Endodermal cell (in vitro differentiated cells): Measurements from ENCODE around the gene SCYL2. TPM values are rescaled to one million over a fixed set of nuclear protein-coding genes. Genes with fewer than 3 reads are reported as not detected.
"Not testable (repeated sequence)": the region's sequence is repeated elsewhere in the genome, so short reads cannot be mapped to it uniquely, and the experiment has no call there.

ENCODE experiments used
- DNase-seq: peaks from one replicate; pipeline ENCODE4 v3.0.0-alpha.2; 2017
- H3K27ac ChIP-seq: 2 replicates; pipeline ENCODE4 v1.5.1; 2013; ENCODE audit warnings: mild to moderate bottlenecking, low read depth, low read length, moderate library complexity
- H3K27me3 ChIP-seq: 2 replicates; pipeline ENCODE4 v1.6.1; 2013; ENCODE audit warnings: mild to moderate bottlenecking, low read length, moderate library complexity; ENCODE audit not compliant: insufficient read depth, control insufficient read depth, poor library complexity, severe bottlenecking
- H3K36me3 ChIP-seq: 2 replicates; pipeline ENCODE4 v1.7.0; 2013; ENCODE audit warnings: mild to moderate bottlenecking, low read length, moderate library complexity; ENCODE audit not compliant: control insufficient read depth, insufficient read depth
- H3K4me1 ChIP-seq: one replicate; pipeline ENCODE4 v1.7.0; 2013; ENCODE audit warnings: low read length; ENCODE audit not compliant: control insufficient read depth, insufficient read depth
- H3K4me3 ChIP-seq: 2 replicates; pipeline ENCODE4 v1.5.1; 2013; ENCODE audit warnings: mild to moderate bottlenecking, low read length, moderate library complexity
- H3K9ac ChIP-seq: 2 replicates; pipeline ENCODE4 v1.6.1; 2013; ENCODE audit warnings: mild to moderate bottlenecking, low read length, moderate library complexity; ENCODE audit not compliant: poor library complexity, severe bottlenecking; ENCODE audit errors: extremely low read depth
- H3K9me3 ChIP-seq: 2 replicates; pipeline ENCODE4 v1.6.1; 2013; ENCODE audit warnings: mild to moderate bottlenecking, low read length, moderate library complexity; ENCODE audit not compliant: control insufficient read depth
- H3K27ac Mint-ChIP-seq: 2 replicates; pipeline ENCODE4 v1.8.0; 2020; ENCODE audit warnings: mixed read lengths
- H3K27me3 Mint-ChIP-seq: 2 replicates; pipeline ENCODE4 v1.8.0; 2021; ENCODE audit warnings: mild to moderate bottlenecking, mixed read lengths; ENCODE audit not compliant: insufficient read depth
- H3K36me3 Mint-ChIP-seq: 2 replicates; pipeline ENCODE4 v1.8.0; 2020; ENCODE audit warnings: low read depth, mixed read lengths
- H3K4me1 Mint-ChIP-seq: 2 replicates; pipeline ENCODE4 v1.8.0; 2020; ENCODE audit warnings: mixed read lengths
- H3K4me3 Mint-ChIP-seq: 2 replicates; pipeline ENCODE4 v1.8.0; 2020; ENCODE audit warnings: mild to moderate bottlenecking, moderate library complexity, mixed read lengths
- H3K9me3 Mint-ChIP-seq: 2 replicates; pipeline ENCODE4 v1.8.0; 2020; ENCODE audit warnings: mild to moderate bottlenecking, mixed read lengths
- WGBS, 2 experiments: methylation state at CpG; one replicate each; pipeline versions ENCODE4 v1.1.5 to v1.1.7; 2013; ENCODE audit warnings: missing lambda C conversion rate in 2 of 2, mixed read lengths in 1 of 2; ENCODE audit not compliant: insufficient coverage in 1 of 2, insufficient read length in 1 of 2; 5-methylcytosine and 5-hydroxymethylcytosine counted together
- total RNA-seq, 2 donors: library from RNA; stranded (reverse); fragmentation: NEBNext Ultra II Directional in 1 of 2; extraction: Animal tissue kit (Norgen Biotek cat#: 25700) in 1 of 2; gene quantifications; 2 replicates in 1 of 2; 3 replicates in 1 of 2; pipeline ENCODE4 v1.2.1, GENCODE V29; 2021
- TF ChIP-seq, protein P1 (sequence below): fragments of 200-600 bp; sonication (generic); conservative IDR thresholded peaks from 2 replicates; pipeline ENCODE4 v1.5.0; 2021; ENCODE audit warnings: antibody characterized with exemption, mild to moderate bottlenecking

The SCYL2 gene
- total RNA-seq, 2 donors from 2014 or later, result 54.5 to 59.6 TPM

DNA sequence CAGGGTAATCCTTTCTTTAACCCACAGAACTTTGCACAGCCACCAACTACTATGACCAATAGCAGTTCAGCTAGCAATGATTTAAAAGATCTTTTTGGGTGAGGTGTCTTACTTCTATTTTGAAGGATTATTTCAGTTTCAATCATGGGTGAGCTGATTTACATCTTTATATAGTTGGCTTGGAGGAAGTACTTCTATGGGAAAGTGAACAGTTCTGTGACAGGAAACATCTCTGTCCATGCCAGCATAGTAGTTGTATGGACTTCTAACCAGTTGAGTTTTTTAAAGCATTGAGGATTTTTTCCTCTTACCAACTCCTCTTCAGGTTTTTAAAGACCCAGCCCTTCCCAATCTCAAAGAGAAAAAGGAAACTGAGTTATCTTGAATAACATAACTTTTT is 72.1 kb downstream of the SCYL2 start:
- Histone ChIP-seq H3K4me1 (no peaks in the 10 kb centered on the region), H3K36me3 (peaks cover 63% of the 10 kb centered on the region), H3K4me3 (no peak overlapping the region), H3K27ac (no peak overlapping the region), H3K27me3 (no peaks in the 10 kb centered on the region), H3K9ac (no peak overlapping the region), H3K9me3 (no peaks in the 10 kb centered on the region)
- H3K27ac Mint-ChIP-seq, result no peak overlapping the region
- peaks cover 4% of the 10 kb centered on the region for H3K9me3 Mint-ChIP-seq
- no peaks in the 10 kb centered on the region for H3K27me3 Mint-ChIP-seq
- TF ChIP-seq, protein P1, sequence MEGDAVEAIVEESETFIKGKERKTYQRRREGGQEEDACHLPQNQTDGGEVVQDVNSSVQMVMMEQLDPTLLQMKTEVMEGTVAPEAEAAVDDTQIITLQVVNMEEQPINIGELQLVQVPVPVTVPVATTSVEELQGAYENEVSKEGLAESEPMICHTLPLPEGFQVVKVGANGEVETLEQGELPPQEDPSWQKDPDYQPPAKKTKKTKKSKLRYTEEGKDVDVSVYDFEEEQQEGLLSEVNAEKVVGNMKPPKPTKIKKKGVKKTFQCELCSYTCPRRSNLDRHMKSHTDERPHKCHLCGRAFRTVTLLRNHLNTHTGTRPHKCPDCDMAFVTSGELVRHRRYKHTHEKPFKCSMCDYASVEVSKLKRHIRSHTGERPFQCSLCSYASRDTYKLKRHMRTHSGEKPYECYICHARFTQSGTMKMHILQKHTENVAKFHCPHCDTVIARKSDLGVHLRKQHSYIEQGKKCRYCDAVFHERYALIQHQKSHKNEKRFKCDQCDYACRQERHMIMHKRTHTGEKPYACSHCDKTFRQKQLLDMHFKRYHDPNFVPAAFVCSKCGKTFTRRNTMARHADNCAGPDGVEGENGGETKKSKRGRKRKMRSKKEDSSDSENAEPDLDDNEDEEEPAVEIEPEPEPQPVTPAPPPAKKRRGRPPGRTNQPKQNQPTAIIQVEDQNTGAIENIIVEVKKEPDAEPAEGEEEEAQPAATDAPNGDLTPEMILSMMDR, result no peak
- peaks cover 33% of the 10 kb centered on the region for H3K36me3 Mint-ChIP-seq
- no peak overlapping the region for H3K4me3 Mint-ChIP-seq
- no peaks in the 10 kb centered on the region for H3K4me1 Mint-ChIP-seq
- DNase-seq, result no peak

DNA sequence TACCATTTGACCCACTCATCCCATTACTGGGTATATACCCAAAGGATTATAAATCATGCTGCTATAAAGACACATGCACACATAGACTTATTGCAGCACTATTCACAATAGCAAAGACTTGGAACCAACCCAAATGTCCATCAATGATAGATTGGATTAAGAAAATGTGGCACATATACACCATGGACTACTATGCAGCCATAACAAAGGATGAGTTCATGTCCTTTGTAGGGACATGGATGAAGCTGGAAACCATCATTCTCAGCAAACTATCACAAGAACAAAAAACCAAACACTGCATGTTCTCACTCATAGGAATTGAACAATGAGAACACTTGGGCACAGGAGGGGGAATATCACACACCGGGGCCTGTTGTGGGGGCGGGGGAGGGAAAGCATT is 75.9 kb downstream of the SCYL2 start:
- not testable (repeated sequence) for H3K9ac ChIP-seq, H3K4me3 ChIP-seq, H3K27ac Mint-ChIP-seq, H3K27me3 ChIP-seq, H3K4me1 Mint-ChIP-seq, H3K9me3 ChIP-seq, H3K27me3 Mint-ChIP-seq, DNase-seq, H3K4me3 Mint-ChIP-seq, H3K4me1 ChIP-seq, H3K9me3 Mint-ChIP-seq, H3K27ac ChIP-seq
- H3K36me3 Mint-ChIP-seq, result peaks cover 14% of the 10 kb centered on the region
- WGBS, 2 experiments, result 97% methylated on average over 2 of the region's 2 CpGs; no CpG with 5 or more reads in 1 of the 2 experiments
- H3K36me3 ChIP-seq, result peaks cover 24% of the 10 kb centered on the region

DNA sequence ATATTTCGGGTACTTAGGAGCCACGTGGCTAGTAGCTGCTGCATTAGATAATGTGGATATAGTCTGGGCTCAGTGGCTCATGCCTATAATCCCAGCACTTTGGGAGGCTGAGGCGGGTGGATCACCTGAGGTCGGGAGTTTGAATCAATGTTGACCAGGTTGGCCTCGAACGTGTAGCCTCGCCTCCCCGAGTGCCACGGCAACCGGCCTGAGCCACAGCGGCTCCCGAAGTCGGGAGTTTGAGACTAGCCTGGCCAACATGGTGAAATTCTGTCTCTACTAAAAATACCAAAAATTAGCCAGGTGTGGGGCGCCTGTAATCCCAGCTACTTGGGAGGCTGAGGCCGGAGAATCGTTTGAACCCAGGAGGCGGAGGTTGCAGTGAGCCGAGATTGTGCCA is 77.4 kb downstream of the SCYL2 start:
- WGBS, 2 experiments, result 93 to 95% methylated on average over 12 to 18 of the region's 18 CpGs
- not testable (repeated sequence) for H3K36me3 Mint-ChIP-seq, H3K9me3 ChIP-seq, DNase-seq, H3K9ac ChIP-seq, H3K27me3 ChIP-seq, H3K27ac Mint-ChIP-seq, H3K9me3 Mint-ChIP-seq, H3K4me3 Mint-ChIP-seq, H3K4me1 Mint-ChIP-seq, H3K4me3 ChIP-seq, H3K27me3 Mint-ChIP-seq, H3K27ac ChIP-seq, H3K4me1 ChIP-seq
- peaks cover 13% of the 10 kb centered on the region for H3K36me3 ChIP-seq

DNA sequence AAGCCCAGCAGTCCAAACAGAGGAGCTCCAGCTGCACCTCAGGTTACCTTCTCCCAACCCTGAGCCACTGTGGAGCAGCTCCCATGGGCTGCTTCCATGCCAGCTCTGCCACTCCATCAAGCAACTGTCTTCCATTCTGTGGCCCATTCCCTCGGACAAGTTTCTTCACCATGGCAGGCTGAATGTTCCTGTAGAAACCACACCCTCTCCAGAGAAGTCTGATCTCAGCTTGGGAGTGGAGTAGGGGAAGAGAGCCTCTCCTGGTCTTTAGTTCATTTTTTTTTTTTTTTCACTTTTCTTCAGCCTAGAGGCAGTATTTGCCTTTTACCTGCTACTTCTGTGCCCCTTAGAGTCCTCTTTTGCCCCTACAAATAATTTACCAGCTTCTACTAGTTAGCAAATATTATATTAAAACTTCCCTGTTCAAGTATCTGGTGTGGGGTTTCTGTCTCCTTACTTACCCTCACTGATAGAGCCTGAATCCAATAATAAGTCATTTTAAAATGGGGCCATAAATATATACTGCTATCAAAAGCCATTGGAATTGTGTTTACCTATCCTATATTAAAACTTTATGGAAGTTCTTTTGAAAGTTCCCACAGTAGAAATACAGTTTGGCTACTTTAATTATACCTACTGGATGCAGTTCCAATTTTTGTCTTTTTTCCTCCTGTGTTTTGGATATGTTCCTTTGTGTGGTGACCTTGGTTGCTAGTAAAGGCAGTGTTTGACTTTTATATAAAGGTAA is 78.2 kb downstream of the SCYL2 start:
- DNase-seq, result no peak
- peaks cover 4% of the 10 kb centered on the region for H3K9me3 Mint-ChIP-seq
- H3K36me3 Mint-ChIP-seq, result peaks cover 7% of the 10 kb centered on the region
- Histone ChIP-seq H3K27me3 (no peaks in the 10 kb centered on the region), H3K4me3 (no peak overlapping the region), H3K9ac (no peak overlapping the region), H3K27ac (no peak overlapping the region), H3K4me1 (no peaks in the 10 kb centered on the region), H3K9me3 (no peaks in the 10 kb centered on the region), H3K36me3 (peaks cover 6% of the 10 kb centered on the region)
- H3K4me1 Mint-ChIP-seq, result no peaks in the 10 kb centered on the region
- WGBS, 2 experiments, result 82% methylated on average over 1 of the region's 1 CpG; no CpG with 5 or more reads in 1 of the 2 experiments
- peak overlapping the region; percentile 72 for H3K27ac Mint-ChIP-seq
- H3K27me3 Mint-ChIP-seq, result no peaks in the 10 kb centered on the region
- TF ChIP-seq, protein P1, result no peak
- H3K4me3 Mint-ChIP-seq, result no peak overlapping the region
